Neural progenitor cell (in vitro differentiated cells): ENCODE data around the gene TMEM178B. TPM values are rescaled to one million over a fixed set of nuclear protein-coding genes. Genes with fewer than 3 reads are reported as not detected.

Experiments used
- DNase-seq: peaks from one replicate; pipeline ENCODE4 v3.0.0-alpha.2; 2016; ENCODE audit warnings: low spot score
- H2AFZ ChIP-seq: fragments of 200-600 bp; sonication (generic); replicated peaks from 2 replicates; pipeline ENCODE4 v1.6.1; 2016; ENCODE audit warnings: antibody characterized with exemption
- H3F3A ChIP-seq: fragments of 200-600 bp; sonication (generic); 2 replicates; pipeline ENCODE4 v1.6.1; 2016; ENCODE audit warnings: antibody characterized with exemption, low read depth
- H3K27ac ChIP-seq: fragments of 200-600 bp; sonication (generic); 2 replicates; pipeline ENCODE4 v1.5.1; 2016; ENCODE audit warnings: mild to moderate bottlenecking
- H3K27me3 ChIP-seq: fragments of 200-600 bp; sonication (generic); 2 replicates; pipeline ENCODE4 v1.6.1; 2016; ENCODE audit warnings: mild to moderate bottlenecking, moderate library complexity
- H3K36me3 ChIP-seq: fragments of 200-600 bp; sonication (generic); 2 replicates; pipeline ENCODE4 v1.5.1; 2016
- H3K4me1 ChIP-seq: fragments of 200-600 bp; sonication (generic); 2 replicates; pipeline ENCODE4 v1.6.1; 2016; ENCODE audit warnings: mixed run types
- H3K4me2 ChIP-seq: fragments of 200-600 bp; sonication (generic); 2 replicates; pipeline ENCODE4 v1.6.1; 2016
- H3K4me3 ChIP-seq: fragments of 200-600 bp; sonication (generic); 2 replicates; pipeline ENCODE4 v1.5.1; 2016
- H3K79me2 ChIP-seq: fragments of 200-600 bp; sonication (generic); 2 replicates; pipeline ENCODE4 v1.6.1; 2016; ENCODE audit warnings: low read depth
- H3K9ac ChIP-seq: fragments of 200-600 bp; sonication (generic); 2 replicates; pipeline ENCODE4 v1.6.1; 2016
- H3K9me3 ChIP-seq: fragments of 200-600 bp; sonication (generic); 2 replicates; pipeline ENCODE4 v1.5.1; 2016; ENCODE audit warnings: low read depth
- H4K20me1 ChIP-seq: fragments of 200-600 bp; sonication (generic); 2 replicates; pipeline ENCODE4 v1.6.1; 2016; ENCODE audit warnings: low read depth
- H3K27ac Mint-ChIP-seq: 3 replicates; pipeline ENCODE4 v1.8.0; 2021; ENCODE audit warnings: mixed read lengths
- H3K27me3 Mint-ChIP-seq: 2 replicates; pipeline ENCODE4 v1.8.0; 2022; ENCODE audit warnings: low read depth, mild to moderate bottlenecking, inconsistent platforms, moderate library complexity, mixed read lengths; ENCODE audit not compliant: insufficient read depth
- H3K36me3 Mint-ChIP-seq: 3 replicates; pipeline ENCODE4 v1.8.0; 2021; ENCODE audit warnings: mixed read lengths
- H3K4me1 Mint-ChIP-seq: 3 replicates; pipeline ENCODE4 v1.8.0; 2021; ENCODE audit warnings: mixed read lengths
- H3K4me3 Mint-ChIP-seq: 3 replicates; pipeline ENCODE4 v1.8.0; 2021; ENCODE audit warnings: mild to moderate bottlenecking, moderate library complexity, mixed read lengths
- H3K9me3 Mint-ChIP-seq: 3 replicates; pipeline ENCODE4 v1.8.0; 2020; ENCODE audit warnings: mixed read lengths
- CTCF ChIP-seq: fragments of 200-600 bp; sonication (generic); IDR thresholded peaks from 2 replicates; pipeline ENCODE4 v1.5.1; 2017; ENCODE audit warnings: antibody characterized with exemption, mild to moderate bottlenecking
- EZH2 ChIP-seq: fragments of 200-600 bp; sonication (generic); IDR thresholded peaks from 2 replicates; pipeline ENCODE4 v1.6.1; 2017; ENCODE audit warnings: antibody characterized with exemption, mild to moderate bottlenecking, moderate library complexity
- EZH2phosphoT487 ChIP-seq: fragments of 200-600 bp; sonication (generic); IDR thresholded peaks from 2 replicates; pipeline ENCODE4 v1.6.1; 2017; ENCODE audit warnings: antibody characterized with exemption
- total RNA-seq: library from RNA; depleted of rRNA; stranded (reverse); fragments of >200 nt; gene quantifications from 2 replicates; pipeline ENCODE4 v1.2.3, GENCODE V29; 2015; ENCODE audit warnings: low replicate concordance

Gene TMEM178B
- total RNA-seq, 1 donor from 2014 or later = 2.9 TPM

- Histone ChIP-seq H3K36me3 (no peaks in the 10 kb centered on the region), H3K27me3 (no peaks in the 10 kb centered on the region), H4K20me1 (no peaks in the 10 kb centered on the region), H3K27ac (no peak overlapping the region), H2AFZ (no peak overlapping the region), H3K4me2 (no peak overlapping the region), H3F3A (no peaks in the 10 kb centered on the region), H3K4me3 (no peak overlapping the region), H3K4me1 (no peaks in the 10 kb centered on the region), H3K9me3 (no peaks in the 10 kb centered on the region), H3K79me2 (no peaks in the 10 kb centered on the region), H3K9ac (no peak overlapping the region)
- Mint-ChIP-seq H3K9me3 (no peaks in the 10 kb centered on the region), H3K4me1 (peaks cover 2% of the 10 kb centered on the region), H3K36me3 (peaks cover 4% of the 10 kb centered on the region), H3K4me3 (no peak overlapping the region), H3K27ac (no peak overlapping the region), H3K27me3 (peaks cover 2% of the 10 kb centered on the region)
- no peak for DNase-seq
- TF ChIP-seq EZH2 = no peak
- TF ChIP-seq CTCF = no peak
Measured at GRCh38 chr7:141444961-141445360, 371.1 kb downstream of the TMEM178B start.

- Mint-ChIP-seq H3K4me1 (peaks cover 2% of the 10 kb centered on the region), H3K4me3 (no peak overlapping the region), H3K9me3 (no peaks in the 10 kb centered on the region), H3K27ac (no peak overlapping the region), H3K36me3 (no peaks in the 10 kb centered on the region), H3K27me3 (no peaks in the 10 kb centered on the region)
- Histone ChIP-seq H3K27ac (no peak overlapping the region), H3F3A (no peaks in the 10 kb centered on the region), H3K36me3 (no peaks in the 10 kb centered on the region), H3K27me3 (no peaks in the 10 kb centered on the region), H3K4me3 (no peak overlapping the region), H3K9ac (no peak overlapping the region), H3K4me1 (no peaks in the 10 kb centered on the region), H4K20me1 (no peaks in the 10 kb centered on the region), H3K4me2 (no peak overlapping the region), H2AFZ (no peak overlapping the region), H3K9me3 (no peaks in the 10 kb centered on the region), H3K79me2 (no peaks in the 10 kb centered on the region)
- DNase-seq = no peak
- TF ChIP-seq EZH2phosphoT487 (no peak), CTCF (no peak), EZH2 (no peak)
Measured at GRCh38 chr7:141451232-141451631, 377.4 kb downstream of the TMEM178B start.

GRCh38 chr7:141452911-141453310 is 379.0 kb downstream of the TMEM178B start:
- Histone ChIP-seq H3K4me3 (no peak overlapping the region), H3F3A (no peaks in the 10 kb centered on the region), H3K79me2 (no peaks in the 10 kb centered on the region), H3K9me3 (no peaks in the 10 kb centered on the region), H2AFZ (no peak overlapping the region), H3K4me1 (no peaks in the 10 kb centered on the region), H3K36me3 (no peaks in the 10 kb centered on the region), H3K4me2 (no peak overlapping the region), H3K27ac (no peak overlapping the region), H3K9ac (no peak overlapping the region), H3K27me3 (no peaks in the 10 kb centered on the region), H4K20me1 (no peaks in the 10 kb centered on the region)
- Mint-ChIP-seq H3K27ac (no peak overlapping the region), H3K4me3 (no peak overlapping the region), H3K27me3 (no peaks in the 10 kb centered on the region), H3K9me3 (no peaks in the 10 kb centered on the region), H3K36me3 (no peaks in the 10 kb centered on the region), H3K4me1 (peaks cover 2% of the 10 kb centered on the region)
- no peak for TF ChIP-seq EZH2phosphoT487
- TF ChIP-seq CTCF = no peak
- no peak for TF ChIP-seq EZH2
- no peak for DNase-seq

GRCh38 chr7:141454338-141454737 is 380.5 kb downstream of the TMEM178B start:
- H3K4me1 ChIP-seq = no peaks in the 10 kb centered on the region
- DNase-seq = no peak
- H3K27me3 ChIP-seq = no peaks in the 10 kb centered on the region
- H3K79me2 ChIP-seq = no peaks in the 10 kb centered on the region
- no peak overlapping the region for H3K4me2 ChIP-seq
- no peaks in the 10 kb centered on the region for H3K36me3 ChIP-seq
- Mint-ChIP-seq H3K4me1 (peaks cover 3% of the 10 kb centered on the region), H3K4me3 (no peak overlapping the region), H3K36me3 (no peaks in the 10 kb centered on the region), H3K27me3 (no peaks in the 10 kb centered on the region), H3K27ac (no peak overlapping the region), H3K9me3 (no peaks in the 10 kb centered on the region)
- H3K4me3 ChIP-seq = no peak overlapping the region
- no peak overlapping the region for H3K9ac ChIP-seq
- no peaks in the 10 kb centered on the region for H3F3A ChIP-seq
- TF ChIP-seq CTCF = no peak
- TF ChIP-seq EZH2phosphoT487 = no peak
- TF ChIP-seq EZH2 = no peak
- H3K27ac ChIP-seq = no peak overlapping the region
- H4K20me1 ChIP-seq = no peaks in the 10 kb centered on the region
- no peaks in the 10 kb centered on the region for H3K9me3 ChIP-seq
- H2AFZ ChIP-seq = no peak overlapping the region
